T-helper 2 cell treated with Interferon-gamma antibody and Interleukin-4, amounts not matched to agents 5 μg/mL and 100 μg/mL, for 36 hours (primary cell): ENCODE data around the gene PAX3.
A peak's percentile ranks its signal among the peaks of the same experiment; 100 is the strongest.

Experiments used
- DNase-seq: peaks from one replicate; pipeline ENCODE4 v3.0.0; 2021; ENCODE audit warnings: low spot score
- H3K27ac Mint-ChIP-seq: one replicate; pipeline ENCODE4 v1.8.0; 2021; ENCODE audit warnings: mild to moderate bottlenecking, mixed read lengths
- H3K27me3 Mint-ChIP-seq: one replicate; pipeline ENCODE4 v1.8.0; 2021; ENCODE audit warnings: low read depth, mixed read lengths
- H3K36me3 Mint-ChIP-seq: one replicate; pipeline ENCODE4 v1.8.0; 2021; ENCODE audit warnings: low read depth, mixed read lengths
- H3K4me1 Mint-ChIP-seq: one replicate; pipeline ENCODE4 v1.8.0; 2021; ENCODE audit warnings: low read depth, mixed read lengths
- H3K4me3 Mint-ChIP-seq: one replicate; pipeline ENCODE4 v1.8.0; 2022; ENCODE audit warnings: mild to moderate bottlenecking, moderate library complexity, mixed read lengths
- H3K9me3 Mint-ChIP-seq: one replicate; pipeline ENCODE4 v1.8.0; 2021; ENCODE audit warnings: mixed read lengths

PAX3 gene

GRCh38 chr2:222318026-222318711 lies 19.4 kb upstream of the PAX3 start:
- peaks cover 10% of the 10 kb centered on the region for H3K4me1 Mint-ChIP-seq
- H3K27ac Mint-ChIP-seq = no peak overlapping the region
- DNase-seq = peak; percentile 60
- no peaks in the 10 kb centered on the region for H3K9me3 Mint-ChIP-seq
- H3K4me3 Mint-ChIP-seq = peak overlapping the region; percentile 87
- H3K36me3 Mint-ChIP-seq = peaks cover 4% of the 10 kb centered on the region
- H3K27me3 Mint-ChIP-seq = peaks cover 72% of the 10 kb centered on the region

GRCh38 chr2:222315443-222316121 lies 16.8 kb upstream of the PAX3 start:
- Mint-ChIP-seq H3K9me3 (no peaks in the 10 kb centered on the region), H3K27ac (no peak overlapping the region), H3K36me3 (peaks cover 3% of the 10 kb centered on the region), H3K4me1 (peaks cover 6% of the 10 kb centered on the region), H3K27me3 (peaks cover 75% of the 10 kb centered on the region), H3K4me3 (no peak overlapping the region)
- DNase-seq = no peak

GRCh38 chr2:222313816-222314215 lies 15.0 kb upstream of the PAX3 start:
- H3K36me3 Mint-ChIP-seq = peaks cover 2% of the 10 kb centered on the region
- H3K4me3 Mint-ChIP-seq = no peak overlapping the region
- peaks cover 4% of the 10 kb centered on the region for H3K4me1 Mint-ChIP-seq
- no peaks in the 10 kb centered on the region for H3K9me3 Mint-ChIP-seq
- peaks cover 88% of the 10 kb centered on the region for H3K27me3 Mint-ChIP-seq
- DNase-seq = no peak
- H3K27ac Mint-ChIP-seq = no peak overlapping the region

- DNase-seq = no peak
- Mint-ChIP-seq H3K27me3 (peaks cover 96% of the 10 kb centered on the region), H3K36me3 (no peaks in the 10 kb centered on the region), H3K4me3 (no peak overlapping the region), H3K9me3 (no peaks in the 10 kb centered on the region), H3K4me1 (peaks cover 3% of the 10 kb centered on the region), H3K27ac (peak overlapping the region; percentile 29)
These were observed 13.4 kb upstream of the PAX3 start for GRCh38 chr2:222311978-222312738.

GRCh38 chr2:222311319-222311977 lies 12.7 kb upstream of the PAX3 start:
- no peak overlapping the region for H3K4me3 Mint-ChIP-seq
- peaks cover 96% of the 10 kb centered on the region for H3K27me3 Mint-ChIP-seq
- H3K9me3 Mint-ChIP-seq = no peaks in the 10 kb centered on the region
- H3K27ac Mint-ChIP-seq = peak overlapping the region; percentile 31
- DNase-seq = no peak
- no peaks in the 10 kb centered on the region for H3K36me3 Mint-ChIP-seq
- H3K4me1 Mint-ChIP-seq = peaks cover 3% of the 10 kb centered on the region

- DNase-seq = no peak
- Mint-ChIP-seq H3K4me1 (peaks cover 6% of the 10 kb centered on the region), H3K36me3 (no peaks in the 10 kb centered on the region), H3K27ac (peak overlapping the region; percentile 31), H3K27me3 (peaks cover 97% of the 10 kb centered on the region), H3K4me3 (no peak overlapping the region), H3K9me3 (no peaks in the 10 kb centered on the region)
These were observed 12.0 kb upstream of the PAX3 start for GRCh38 chr2:222310747-222311318.

GRCh38 chr2:222309766-222310165 lies 11.0 kb upstream of the PAX3 start:
- Mint-ChIP-seq H3K4me3 (no peak overlapping the region), H3K36me3 (peaks cover 2% of the 10 kb centered on the region), H3K27me3 (peaks cover 98% of the 10 kb centered on the region), H3K27ac (no peak overlapping the region), H3K4me1 (peaks cover 14% of the 10 kb centered on the region), H3K9me3 (no peaks in the 10 kb centered on the region)
- no peak for DNase-seq

GRCh38 chr2:222309361-222309760 lies 10.6 kb upstream of the PAX3 start:
- Mint-ChIP-seq H3K27ac (no peak overlapping the region), H3K9me3 (no peaks in the 10 kb centered on the region)

GRCh38 chr2:222307978-222308730 lies 9.4 kb upstream of the PAX3 start:
- no peak for DNase-seq
- H3K4me3 Mint-ChIP-seq = no peak overlapping the region
- peaks cover 16% of the 10 kb centered on the region for H3K4me1 Mint-ChIP-seq

More at GRCh38 chr2:222309361-222309760, 10.6 kb upstream of the PAX3 start:
- H3K4me1 Mint-ChIP-seq = peaks cover 14% of the 10 kb centered on the region
- H3K36me3 Mint-ChIP-seq = peaks cover 2% of the 10 kb centered on the region
- H3K4me3 Mint-ChIP-seq = no peak overlapping the region
- no peak for DNase-seq
- H3K27me3 Mint-ChIP-seq = peaks cover 98% of the 10 kb centered on the region

GRCh38 chr2:222307143-222307756 lies 8.5 kb upstream of the PAX3 start:
- Mint-ChIP-seq H3K4me1 (peaks cover 18% of the 10 kb centered on the region), H3K27me3 (peaks cover 98% of the 10 kb centered on the region), H3K4me3 (peak overlapping the region; percentile 24), H3K27ac (peak overlapping the region; percentile 41), H3K36me3 (peaks cover 7% of the 10 kb centered on the region), H3K9me3 (no peaks in the 10 kb centered on the region)
- no peak for DNase-seq

More at GRCh38 chr2:222307978-222308730, 9.4 kb upstream of the PAX3 start:
- peaks cover 98% of the 10 kb centered on the region for H3K27me3 Mint-ChIP-seq
- H3K36me3 Mint-ChIP-seq = peaks cover 4% of the 10 kb centered on the region
- H3K9me3 Mint-ChIP-seq = no peaks in the 10 kb centered on the region
- no peak overlapping the region for H3K27ac Mint-ChIP-seq

GRCh38 chr2:222306393-222307142 lies 7.8 kb upstream of the PAX3 start:
- Mint-ChIP-seq H3K27me3 (peaks cover 99% of the 10 kb centered on the region), H3K9me3 (no peaks in the 10 kb centered on the region), H3K4me3 (peak overlapping the region; percentile 82), H3K36me3 (peaks cover 7% of the 10 kb centered on the region), H3K4me1 (peaks cover 18% of the 10 kb centered on the region), H3K27ac (no peak overlapping the region)
- DNase-seq = no peak
